GM15510 (cell line): Measurements from ENCODE around the gene IL1RL1.

ENCODE experiments used
- POLR2A ChIP-seq: IDR thresholded peaks from 3 replicates; pipeline ENCODE4 v1.6.1; 2011; ENCODE audit warnings: borderline replicate concordance; ENCODE audit not compliant: insufficient read length; ENCODE audit errors: extremely low read depth

IL1RL1 gene

GRCh38 chr2:102310964-102311640 is at the start of gene IL1RL1:
Gene IL1RL1, plus strand, starts transcription at chr2:102311563. Its CDS starts 26,702 bp downstream, at chr2:102338265.
- no peak for TF ChIP-seq POLR2A

- TF ChIP-seq POLR2A, result no peak
These were observed 48.9 kb upstream of the IL1RL1 start for GRCh38 chr2:102262216-102263129.

- TF ChIP-seq POLR2A, result no peak
These were observed 46.4 kb upstream of the IL1RL1 start for GRCh38 chr2:102264952-102265351.

DNA sequence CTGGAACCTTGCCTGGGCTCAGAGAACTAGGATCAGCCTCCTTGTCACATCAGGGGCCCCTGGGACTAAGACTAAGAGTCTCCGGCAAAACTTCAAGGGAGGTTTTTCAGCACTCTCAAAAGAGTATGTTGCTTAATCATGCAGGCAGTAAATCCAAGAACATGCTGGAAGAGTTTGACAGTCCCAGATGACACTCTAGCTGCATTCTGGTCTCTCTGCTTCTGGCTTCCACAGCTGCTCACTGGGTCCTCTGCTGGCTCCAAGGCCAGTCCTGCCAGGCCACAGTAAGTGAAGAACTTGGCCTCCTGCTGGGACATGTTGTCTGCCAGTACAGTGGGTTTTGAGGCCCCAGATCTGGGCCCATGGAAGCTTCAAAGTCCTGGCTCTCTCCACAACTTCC is 45.2 kb upstream of the IL1RL1 start:
- no peak for TF ChIP-seq POLR2A

DNA sequence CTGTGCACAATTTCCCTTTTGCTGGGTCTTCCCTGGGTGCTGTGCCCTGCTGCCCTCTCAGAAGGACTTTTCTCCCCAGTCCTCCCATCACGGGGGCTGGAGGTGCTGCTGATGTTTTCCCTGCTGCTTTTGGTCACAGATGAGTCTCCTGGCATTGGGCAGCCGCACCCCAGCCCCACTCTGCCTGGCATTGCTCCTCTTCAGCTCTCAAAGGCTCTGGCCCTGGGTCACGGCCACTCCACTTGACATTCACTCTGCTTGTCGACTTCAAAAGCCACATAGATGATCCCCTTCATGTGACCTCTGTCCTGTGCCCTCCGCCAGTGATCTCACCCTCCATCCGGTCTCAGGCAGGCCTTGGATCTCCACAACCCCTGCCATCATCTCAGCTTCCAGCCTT is 43.6 kb upstream of the IL1RL1 start:
- no peak for TF ChIP-seq POLR2A

DNA sequence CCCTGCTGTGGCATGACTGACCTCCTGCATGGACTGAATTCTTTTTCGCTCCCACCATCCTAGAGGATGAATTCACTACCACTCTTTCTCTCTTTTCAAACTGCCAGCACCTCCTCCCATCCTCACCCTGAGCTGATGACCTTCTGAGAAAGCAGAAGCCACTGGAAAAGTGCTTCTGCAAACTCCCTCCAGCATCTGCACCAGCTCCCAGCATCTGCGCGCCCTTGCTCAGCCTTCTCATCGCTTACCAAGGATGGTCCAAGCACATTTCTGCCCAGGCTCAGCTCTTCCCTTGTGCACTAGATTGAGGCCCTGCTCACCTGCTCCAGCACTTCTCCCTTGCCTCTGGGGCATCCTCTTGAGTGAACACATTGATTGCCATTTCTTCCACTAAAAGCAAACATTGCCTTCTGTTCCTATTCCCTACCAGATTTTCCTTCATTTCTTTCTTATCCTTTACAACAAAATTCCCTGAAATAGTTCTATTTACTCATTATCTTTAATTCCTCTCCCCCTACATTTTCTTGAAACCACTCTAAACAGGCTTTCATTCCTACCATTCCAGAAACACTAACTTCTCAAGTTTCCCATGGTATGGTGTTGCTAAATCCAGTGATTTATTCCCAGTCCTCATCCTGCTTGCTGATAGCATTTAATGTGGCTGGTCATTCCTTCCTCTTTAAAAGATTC is 42.7 kb upstream of the IL1RL1 start:
- no peak for TF ChIP-seq POLR2A

DNA sequence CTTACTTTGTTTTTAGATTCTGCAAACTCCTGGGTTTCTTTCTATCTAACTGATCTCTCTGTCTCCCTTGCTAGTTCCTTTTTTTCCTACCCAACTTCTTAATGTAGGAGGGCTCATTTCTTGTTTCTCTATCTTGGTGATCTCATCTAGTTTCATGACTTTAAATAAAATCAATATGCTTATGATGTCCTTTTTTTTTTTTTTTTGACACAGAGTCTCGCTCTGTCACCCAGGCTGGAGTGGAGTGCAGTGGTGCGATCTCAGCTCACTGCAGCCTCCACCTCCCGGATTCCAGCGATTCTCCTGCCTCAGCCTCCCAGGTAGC is 42.2 kb upstream of the IL1RL1 start:
- TF ChIP-seq POLR2A, result no peak

GRCh38 chr2:102271844-102272243 is 39.5 kb upstream of the IL1RL1 start:
- TF ChIP-seq POLR2A, result no peak

GRCh38 chr2:102273619-102274211 is 37.6 kb upstream of the IL1RL1 start:
- TF ChIP-seq POLR2A, result no peak

DNA sequence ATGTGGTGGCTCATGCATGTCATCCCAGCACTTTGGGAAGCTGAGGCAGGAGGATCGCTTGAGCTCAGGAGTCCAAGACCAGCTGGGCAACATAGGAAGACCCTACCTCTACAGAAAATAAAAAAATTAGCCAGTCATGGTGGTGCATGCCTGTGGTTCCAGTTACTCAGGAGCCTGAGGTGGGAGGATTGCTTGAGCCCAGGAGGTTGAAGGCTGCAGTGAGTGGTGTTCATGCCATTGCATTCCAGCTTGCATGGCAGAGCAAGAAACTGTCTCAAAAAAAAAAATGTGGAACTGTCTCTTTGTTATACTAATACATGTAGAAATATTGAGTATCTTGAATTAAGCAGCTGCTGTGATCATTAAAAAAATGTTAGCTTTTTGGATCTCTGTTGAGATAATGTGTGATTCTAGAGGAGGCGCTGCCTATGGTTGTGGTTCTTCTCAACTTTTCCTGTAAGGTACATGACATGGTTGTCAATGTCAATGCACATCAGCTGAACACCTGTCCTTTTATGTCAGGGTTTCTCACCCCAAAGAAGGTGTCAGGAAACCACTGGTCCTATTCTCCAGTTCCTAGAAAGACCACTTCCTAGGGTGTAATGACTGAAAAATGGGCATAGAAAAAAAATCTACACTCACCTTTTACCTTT is 34.7 kb upstream of the IL1RL1 start:
- no peak for TF ChIP-seq POLR2A

DNA sequence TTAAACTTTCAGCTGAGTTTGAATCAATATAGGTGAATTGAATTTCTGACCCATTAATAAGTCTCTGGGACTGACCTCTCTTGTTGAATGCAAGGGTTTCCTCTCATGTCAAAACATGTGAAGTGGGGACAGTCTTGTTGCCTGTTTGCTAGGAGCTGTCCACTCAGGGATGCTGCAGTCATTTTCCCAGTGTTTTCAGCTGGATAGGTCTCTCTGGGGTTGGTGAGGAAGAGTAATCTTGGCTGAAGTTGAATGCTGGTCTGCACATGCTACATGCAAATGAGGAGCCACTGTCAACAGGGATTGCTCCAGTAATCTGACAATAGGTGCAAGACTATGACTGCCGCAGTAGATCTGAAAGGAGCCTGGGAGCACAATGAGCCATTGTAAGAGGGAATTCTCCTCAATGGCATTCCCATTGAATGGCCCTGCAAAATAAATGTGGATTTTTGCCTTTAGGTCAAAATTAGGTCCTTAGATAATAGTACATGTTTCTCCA is 34.1 kb upstream of the IL1RL1 start:
- TF ChIP-seq POLR2A, result no peak

GRCh38 chr2:102278720-102279390 is 32.5 kb upstream of the IL1RL1 start:
- TF ChIP-seq POLR2A, result no peak

- no peak for TF ChIP-seq POLR2A
These were observed 32.0 kb upstream of the IL1RL1 start for GRCh38 chr2:102279391-102279735.

- TF ChIP-seq POLR2A, result no peak
These were observed 28.7 kb upstream of the IL1RL1 start for GRCh38 chr2:102282678-102283091.
